GM18519 (cell line): ENCODE measurements around the gene CATSPERE.

Source experiments
- ATAC-seq: cut with Tn5 transposase; IDR thresholded peaks from one replicate; pipeline ENCODE4 v1.9.1; 2021; ENCODE audit warnings: mild to moderate bottlenecking, moderate library complexity; ENCODE audit not compliant: unreplicated experiment, low FRiP score

CATSPERE gene

GRCh38 chr1:244461245-244462071, at the start of gene CATSPERE:
Gene CATSPERE, plus strand, starts transcription at chr1:244461273. Its CDS starts 157 bp downstream, at chr1:244461430.
- ATAC-seq = peak; percentile 99

- ATAC-seq = no peak
These were observed 48.9 kb upstream of the CATSPERE start for GRCh38 chr1:244412176-244412575.

GRCh38 chr1:244413736-244414135, 47.3 kb upstream of the CATSPERE start:
- no peak for ATAC-seq

- no peak for ATAC-seq
These were observed 46.5 kb upstream of the CATSPERE start for GRCh38 chr1:244414543-244414942.

GRCh38 chr1:244419024-244419423, 42.0 kb upstream of the CATSPERE start:
- no peak for ATAC-seq

- ATAC-seq = no peak
These were observed 38.9 kb upstream of the CATSPERE start for GRCh38 chr1:244422174-244422573.

- no peak for ATAC-seq
These were observed 36.3 kb upstream of the CATSPERE start for GRCh38 chr1:244424649-244425334.

- ATAC-seq = no peak
These were observed 33.4 kb upstream of the CATSPERE start for GRCh38 chr1:244427647-244428046.

- no peak for ATAC-seq
These were observed 31.3 kb upstream of the CATSPERE start for GRCh38 chr1:244429818-244430217.

GRCh38 chr1:244431166-244431565, 29.9 kb upstream of the CATSPERE start:
- ATAC-seq = no peak

- no peak for ATAC-seq
These were observed 25.4 kb upstream of the CATSPERE start for GRCh38 chr1:244435562-244436205.

GRCh38 chr1:244436336-244437085, 24.6 kb upstream of the CATSPERE start:
- no peak for ATAC-seq

- no peak for ATAC-seq
These were observed 24.0 kb upstream of the CATSPERE start for GRCh38 chr1:244437086-244437468.

GRCh38 chr1:244439391-244440032, 21.6 kb upstream of the CATSPERE start:
- ATAC-seq = no peak

GRCh38 chr1:244442850-244443249, 18.2 kb upstream of the CATSPERE start:
- ATAC-seq = no peak

- ATAC-seq = no peak
These were observed 16.2 kb upstream of the CATSPERE start for GRCh38 chr1:244444854-244445253.

GRCh38 chr1:244445320-244446181, 15.5 kb upstream of the CATSPERE start:
- ATAC-seq = no peak

GRCh38 chr1:244447024-244447423, 14.0 kb upstream of the CATSPERE start:
- no peak for ATAC-seq

GRCh38 chr1:244447552-244447951, 13.5 kb upstream of the CATSPERE start:
- ATAC-seq = no peak
